ENCODE results near the gene CRELD2.

The CRELD2 gene, protein sequence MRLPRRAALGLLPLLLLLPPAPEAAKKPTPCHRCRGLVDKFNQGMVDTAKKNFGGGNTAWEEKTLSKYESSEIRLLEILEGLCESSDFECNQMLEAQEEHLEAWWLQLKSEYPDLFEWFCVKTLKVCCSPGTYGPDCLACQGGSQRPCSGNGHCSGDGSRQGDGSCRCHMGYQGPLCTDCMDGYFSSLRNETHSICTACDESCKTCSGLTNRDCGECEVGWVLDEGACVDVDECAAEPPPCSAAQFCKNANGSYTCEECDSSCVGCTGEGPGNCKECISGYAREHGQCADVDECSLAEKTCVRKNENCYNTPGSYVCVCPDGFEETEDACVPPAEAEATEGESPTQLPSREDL

DNA sequence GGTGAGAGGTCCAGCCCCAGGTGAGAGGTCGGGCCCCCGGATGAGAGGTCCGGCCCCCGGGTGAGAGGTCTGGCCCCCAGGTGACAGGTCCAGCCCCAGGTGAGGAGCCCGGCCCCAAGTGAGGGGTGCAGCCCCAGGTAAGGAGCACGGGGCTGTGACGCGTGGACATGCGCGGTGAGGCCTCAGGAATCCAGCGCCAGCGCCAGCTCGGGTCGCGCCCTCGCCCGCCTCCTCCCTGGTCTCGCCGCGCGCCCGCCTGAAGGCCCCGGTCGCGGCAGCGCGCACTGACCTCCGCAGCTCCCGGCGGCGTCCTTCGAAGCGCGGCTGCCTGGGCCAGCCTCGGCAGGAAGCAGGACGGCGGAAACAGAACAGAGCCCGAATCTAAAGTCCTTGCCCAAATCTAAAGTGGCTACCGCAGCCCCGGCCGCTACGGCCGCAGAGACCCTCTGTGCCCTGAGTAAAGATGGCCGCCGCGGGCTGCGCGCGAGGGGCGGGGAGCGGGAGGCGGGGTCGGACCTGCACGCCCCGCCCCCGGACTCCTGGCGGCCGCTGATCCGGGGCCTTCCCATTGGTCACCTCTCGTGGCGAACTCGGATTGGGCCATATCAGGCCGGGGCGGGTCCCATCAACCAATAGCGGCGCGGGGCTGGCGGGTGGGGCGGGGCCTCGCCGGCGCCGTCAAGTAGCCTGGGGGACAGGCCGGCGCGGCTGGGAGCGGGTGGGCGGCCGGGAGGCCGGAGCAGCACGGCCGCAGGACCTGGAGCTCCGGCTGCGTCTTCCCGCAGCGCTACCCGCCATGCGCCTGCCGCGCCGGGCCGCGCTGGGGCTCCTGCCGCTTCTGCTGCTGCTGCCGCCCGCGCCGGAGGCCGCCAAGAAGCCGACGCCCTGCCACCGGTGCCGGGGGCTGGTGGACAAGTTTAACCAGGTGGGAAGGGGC, at the start of gene CRELD2, which contains the start of gene ALG12:
CRELD2 (plus strand) TSS at position 661 of the 937 bp plus-strand sequence; CDS start at position 797, 136 bp downstream.
ALG12 (minus strand) TSS at position 465 of the 937 bp plus-strand sequence. CDS start 4,673 bp downstream, outside the sequence.
- H3K27ac ChIP-seq (ENCODE audit: poor library complexity, severe bottlenecking): peak within 1 kb of the TSS; percentile 75
- H3K4me3 ChIP-seq (ENCODE audit: severe bottlenecking): peak within 1 kb of the TSS; percentile 81
- DNase-seq (ENCODE audit: low spot score) (peak; percentile 96), ATAC-seq (ENCODE audit: low read depth) (peak; percentile 95)
- H3K4me1 ChIP-seq (ENCODE audit: insufficient read depth, poor library complexity, severe bottlenecking): no peaks in the 10 kb centered on the region
- TF ChIP-seq CTCF (IDR thresholded peaks at IDR 0.05; ENCODE audit: poor library complexity, severe bottlenecking): no peak
- no peaks in the 10 kb centered on the region for H3K27me3 ChIP-seq (ENCODE audit: insufficient read depth, poor library complexity, severe bottlenecking)
- H3K36me3 ChIP-seq (ENCODE audit: low read depth): peaks cover 45% of the 10 kb centered on the region
- no peaks in the 10 kb centered on the region for H3K9me3 ChIP-seq (ENCODE audit: severe bottlenecking)

DNA sequence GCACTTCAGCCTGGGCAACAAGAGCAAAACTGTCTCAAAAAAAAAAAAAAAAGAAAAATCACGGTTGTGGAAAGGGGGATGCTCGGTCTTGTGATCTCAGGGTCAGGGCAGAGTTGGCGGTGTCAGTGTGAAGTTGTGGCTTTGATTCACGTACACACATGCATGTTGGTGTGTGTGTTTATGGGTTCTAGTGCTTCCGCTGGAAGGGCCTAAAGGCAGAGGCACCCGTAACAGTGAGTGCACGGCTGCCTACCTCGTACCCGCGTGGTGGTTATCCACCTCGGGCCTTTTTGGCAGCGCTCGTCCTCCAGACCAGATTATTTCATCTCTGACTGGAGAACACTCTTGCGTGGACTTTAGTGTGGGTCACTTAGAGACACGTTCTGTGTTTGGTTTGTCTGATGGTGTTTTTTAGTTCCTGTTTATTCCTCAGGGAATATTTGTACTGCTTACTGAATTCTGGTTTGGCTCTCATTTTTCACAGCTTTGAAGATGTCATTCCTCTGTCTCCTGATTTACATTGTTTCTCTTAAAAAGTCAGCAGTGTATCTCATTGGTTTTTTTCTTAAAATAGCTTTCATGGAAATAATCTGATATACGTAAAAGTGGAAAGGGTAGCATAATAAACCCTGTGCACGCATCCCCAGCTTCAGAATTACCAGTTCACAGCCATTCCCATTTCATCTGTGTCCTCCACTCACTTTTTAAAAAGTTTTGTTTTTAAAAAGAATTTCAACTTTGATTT, 49.2 kb upstream of the CRELD2 start:
- TF ChIP-seq CTCF (IDR thresholded peaks at IDR 0.05; ENCODE audit: poor library complexity, severe bottlenecking): no peak

DNA sequence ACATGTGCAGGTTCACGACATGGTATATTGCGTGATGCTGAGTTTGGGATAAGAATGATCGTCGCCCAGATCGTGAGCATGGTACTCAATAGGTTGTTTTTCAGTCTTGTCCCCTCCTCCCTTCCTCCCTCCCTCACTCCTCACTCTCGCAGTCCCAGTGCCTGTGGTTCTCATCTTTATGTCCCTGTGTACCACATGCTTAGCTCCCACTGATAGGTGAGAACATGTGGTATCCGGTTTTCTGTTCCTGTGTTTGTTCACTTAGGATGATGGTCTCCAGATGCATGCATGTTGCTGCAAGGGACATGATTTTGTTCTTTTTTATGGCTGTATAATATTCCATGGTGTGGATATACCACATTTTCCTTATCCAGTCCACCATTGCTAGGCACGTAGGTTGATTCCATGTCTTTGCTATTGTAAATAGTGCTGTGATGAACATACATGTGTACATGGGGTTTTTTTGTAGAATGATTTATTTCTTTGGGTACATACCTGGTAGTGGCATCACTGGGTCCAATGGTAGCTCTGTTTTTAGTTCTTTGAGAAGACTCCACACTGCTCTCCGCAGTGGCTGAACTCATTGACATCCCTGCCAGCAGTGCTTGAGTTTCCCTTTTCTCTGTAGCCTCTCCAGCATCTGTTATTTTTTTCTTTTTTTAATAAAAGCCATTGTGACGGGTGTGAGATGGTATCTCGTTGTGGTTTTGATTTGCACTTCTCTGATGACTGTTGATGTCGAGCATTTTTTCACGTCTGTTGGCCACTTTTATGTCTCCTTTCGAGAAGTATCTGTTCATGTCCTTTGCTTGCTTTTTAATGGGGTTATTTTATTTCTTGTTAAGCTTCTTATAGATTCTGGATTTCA, 48.4 kb upstream of the CRELD2 start:
- Histone ChIP-seq H3K27me3 (ENCODE audit: insufficient read depth, poor library complexity, severe bottlenecking) (no peaks in the 10 kb centered on the region), H3K4me3 (ENCODE audit: severe bottlenecking) (no peak overlapping the region), H3K4me1 (ENCODE audit: insufficient read depth, poor library complexity, severe bottlenecking) (no peaks in the 10 kb centered on the region), H3K36me3 (ENCODE audit: low read depth) (no peaks in the 10 kb centered on the region), H3K9me3 (ENCODE audit: severe bottlenecking) (peaks cover 3% of the 10 kb centered on the region), H3K27ac (ENCODE audit: poor library complexity, severe bottlenecking) (no peak overlapping the region)
- ATAC-seq (ENCODE audit: low read depth) (no peak), DNase-seq (ENCODE audit: low spot score) (no peak)
- TF ChIP-seq CTCF (IDR thresholded peaks at IDR 0.05; ENCODE audit: poor library complexity, severe bottlenecking): no peak

More for the DNA sequence above, 49.2 kb upstream of the CRELD2 start:
- H3K4me3 ChIP-seq (ENCODE audit: severe bottlenecking): no peak overlapping the region
- peaks cover 3% of the 10 kb centered on the region for H3K9me3 ChIP-seq (ENCODE audit: severe bottlenecking)
- no peak for ATAC-seq (ENCODE audit: low read depth)
- H3K27me3 ChIP-seq (ENCODE audit: insufficient read depth, poor library complexity, severe bottlenecking): no peaks in the 10 kb centered on the region
- no peak overlapping the region for H3K27ac ChIP-seq (ENCODE audit: poor library complexity, severe bottlenecking)
- H3K36me3 ChIP-seq (ENCODE audit: low read depth): no peaks in the 10 kb centered on the region
- no peaks in the 10 kb centered on the region for H3K4me1 ChIP-seq (ENCODE audit: insufficient read depth, poor library complexity, severe bottlenecking)
- no peak for DNase-seq (ENCODE audit: low spot score)

DNA sequence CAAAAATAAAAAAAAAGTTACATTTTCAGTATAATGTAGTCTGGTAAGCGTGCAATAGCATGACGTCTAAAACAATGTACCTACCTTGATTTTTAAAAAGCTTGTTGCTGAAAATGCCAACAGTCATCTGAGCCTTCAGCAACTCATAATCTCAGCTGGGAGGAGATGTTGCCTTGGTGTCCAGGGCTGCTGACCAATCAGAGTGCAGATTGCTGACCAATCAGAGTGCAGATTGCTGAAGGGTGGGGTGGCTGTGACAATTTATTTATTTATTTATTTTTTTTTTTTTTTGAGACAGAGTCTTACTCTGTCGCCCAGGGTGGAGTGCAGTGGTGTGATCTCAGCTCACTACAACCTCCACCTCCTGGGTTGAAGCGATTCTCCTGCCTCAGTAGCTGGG, 47.0 kb upstream of the CRELD2 start:
- ATAC-seq (ENCODE audit: low read depth) (no peak), DNase-seq (ENCODE audit: low spot score) (no peak)
- H3K4me3 ChIP-seq (ENCODE audit: severe bottlenecking): no peak overlapping the region
- no peaks in the 10 kb centered on the region for H3K4me1 ChIP-seq (ENCODE audit: insufficient read depth, poor library complexity, severe bottlenecking)
- no peak for TF ChIP-seq CTCF (IDR thresholded peaks at IDR 0.05; ENCODE audit: poor library complexity, severe bottlenecking)
- no peak overlapping the region for H3K27ac ChIP-seq (ENCODE audit: poor library complexity, severe bottlenecking)
- no peaks in the 10 kb centered on the region for H3K27me3 ChIP-seq (ENCODE audit: insufficient read depth, poor library complexity, severe bottlenecking)
- peaks cover 6% of the 10 kb centered on the region; the same call in 1 of the 2 replicates for H3K36me3 ChIP-seq (ENCODE audit: low read depth)
- peaks cover 3% of the 10 kb centered on the region for H3K9me3 ChIP-seq (ENCODE audit: severe bottlenecking)
